Caco-2 (cell line): ENCODE results near the gene ERC2. TPM values are rescaled to one million over a fixed set of nuclear protein-coding genes. Genes with fewer than 3 reads are reported as not detected.

Experiments used
- BruUV-seq: library from RNA; stranded (reverse); fragments of 400-500 nt; replicated peaks from 2 replicates; lab custom pipeline; 2021; lab: Mats Ljungman, UMichigan
- CTCF ChIA-PET: fragments of 300-600 bp; sonication (Branson Sonifier 250); formaldehyde crosslinking; loops from one replicate; lab custom pipeline; 2022; ENCODE audit warnings: antibody characterized with exemption; lab: Charles Lee
- POLR2A ChIA-PET: fragments of 300-600 bp; sonication (Branson Sonifier 250); formaldehyde crosslinking; loops from one replicate; lab custom pipeline; 2022; ENCODE audit warnings: antibody characterized with exemption; lab: Charles Lee
- DNase-seq, 2 experiments: peaks; one replicate each; pipeline versions ENCODE4 v3.0.0 to v3.0.0-alpha.2; 2020 to 2022
- H3K27me3 ChIP-seq: replicated peaks from 2 replicates; pipeline ENCODE4 v1.6.0; 2011; ENCODE audit warnings: low read length; ENCODE audit not compliant: control insufficient read depth, insufficient read depth
- H3K36me3 ChIP-seq: 2 replicates; pipeline ENCODE4 v1.5.1; 2011; ENCODE audit warnings: low read length; ENCODE audit not compliant: control insufficient read depth, insufficient read depth
- H3K4me1 ChIP-seq: fragments of 250-450 bp; sonication (Bioruptor Pico); 2 replicates; pipeline ENCODE4 v1.5.1; 2020; ENCODE audit warnings: mild to moderate bottlenecking
- H3K4me3 ChIP-seq: 2 replicates; pipeline ENCODE4 v1.5.1; 2011; ENCODE audit warnings: low read depth, mild to moderate bottlenecking, control low read depth, low read length
- H3K9me3 ChIP-seq: fragments of 250-450 bp; sonication (Bioruptor Pico); 2 replicates; pipeline ENCODE4 v1.5.1; 2020; ENCODE audit warnings: mild to moderate bottlenecking, moderate library complexity
- H3K27ac Mint-ChIP-seq: one replicate; pipeline ENCODE4 v1.8.0; 2022; ENCODE audit warnings: mixed read lengths; ENCODE audit not compliant: unreplicated experiment
- H3K27me3 Mint-ChIP-seq: one replicate; pipeline ENCODE4 v1.8.0; 2022; ENCODE audit warnings: mixed read lengths; ENCODE audit not compliant: insufficient read depth, unreplicated experiment
- H3K36me3 Mint-ChIP-seq: one replicate; pipeline ENCODE4 v1.8.0; 2022; ENCODE audit warnings: mild to moderate bottlenecking, mixed read lengths; ENCODE audit not compliant: insufficient read depth, unreplicated experiment
- H3K4me1 Mint-ChIP-seq: one replicate; pipeline ENCODE4 v1.8.0; 2022; ENCODE audit warnings: low read depth, mixed read lengths; ENCODE audit not compliant: unreplicated experiment
- H3K4me3 Mint-ChIP-seq: one replicate; pipeline ENCODE4 v1.8.0; 2022; ENCODE audit warnings: mild to moderate bottlenecking, moderate library complexity, mixed read lengths; ENCODE audit not compliant: unreplicated experiment
- H3K9me3 Mint-ChIP-seq: one replicate; pipeline ENCODE4 v1.8.0; 2022; ENCODE audit warnings: mixed read lengths; ENCODE audit not compliant: unreplicated experiment
- CTCF ChIP-seq, 2 experiments: fragments of 200-600 bp in 1 of 2; IDR thresholded peaks; 1 replicate in 1 of 2; 2 replicates in 1 of 2; pipeline versions ENCODE4 v1.5.1 to v1.8.0; 2011 to 2022; ENCODE audit warnings: antibody characterized with exemption in 1 of 2, control low read depth in 1 of 2, inconsistent platforms in 1 of 2, low read depth in 1 of 2, low read length in 1 of 2, mild to moderate bottlenecking in 1 of 2, moderate library complexity in 1 of 2; ENCODE audit not compliant: insufficient read depth in 1 of 2, severe bottlenecking in 1 of 2, unreplicated experiment in 1 of 2
- intact Hi-C: fragments of 100-400 bp; cut with micrococcal nuclease; formaldehyde crosslinking; loops from one replicate; pipeline ENCODE4 v1.10.0; 2022; ENCODE audit not compliant: unreplicated experiment
- total RNA-seq: library from RNA; stranded (reverse); gene quantifications from 2 replicates; pipeline ENCODE4 v1.2.3, GENCODE V29; 2022

Gene ERC2
- total RNA-seq, 1 experiment from 2014 or later = 0.54 TPM

- no peaks in the 10 kb centered on the region for H3K27me3 ChIP-seq
- no peak overlapping the region for H3K4me3 Mint-ChIP-seq
- intact Hi-C loops = no loop called here
- H3K36me3 ChIP-seq = no peaks in the 10 kb centered on the region
- no peaks in the 10 kb centered on the region for H3K9me3 Mint-ChIP-seq
- CTCF ChIA-PET = no interaction called here
- DNase-seq = no peak
- no peaks in the 10 kb centered on the region for H3K27me3 Mint-ChIP-seq
- TF ChIP-seq CTCF (IDR thresholded peaks at IDR 0.05; ENCODE audit: insufficient read depth in 1 of 2, low read depth in 1 of 2, low read length in 1 of 2, severe bottlenecking in 1 of 2, unreplicated experiment in 1 of 2) = no peak
- H3K9me3 ChIP-seq = no peaks in the 10 kb centered on the region
- no TSS peak for BruUV-seq
- no peak overlapping the region for H3K27ac Mint-ChIP-seq
- no peaks in the 10 kb centered on the region for H3K36me3 Mint-ChIP-seq
- H3K4me1 Mint-ChIP-seq = no peaks in the 10 kb centered on the region
- POLR2A ChIA-PET = no interaction called here
- H3K4me1 ChIP-seq = no peaks in the 10 kb centered on the region
- no peak overlapping the region for H3K4me3 ChIP-seq
Observed at GRCh38 chr3:55559500-55560423, 908.5 kb downstream of the ERC2 start.

GRCh38 chr3:55558316-55558715 lies 910.0 kb downstream of the ERC2 start:
- CTCF ChIA-PET = no interaction called here

GRCh38 chr3:55557549-55557948 lies 910.7 kb downstream of the ERC2 start:
- Histone ChIP-seq H3K9me3 (no peaks in the 10 kb centered on the region), H3K36me3 (no peaks in the 10 kb centered on the region), H3K27me3 (no peaks in the 10 kb centered on the region), H3K4me1 (no peaks in the 10 kb centered on the region), H3K4me3 (no peak overlapping the region)
- CTCF ChIA-PET = no interaction called here
- intact Hi-C loops = no loop called here
- no peak for TF ChIP-seq CTCF (IDR thresholded peaks at IDR 0.05; ENCODE audit: insufficient read depth in 1 of 2, low read depth in 1 of 2, low read length in 1 of 2, severe bottlenecking in 1 of 2, unreplicated experiment in 1 of 2)
- Mint-ChIP-seq H3K27ac (no peak overlapping the region), H3K9me3 (no peaks in the 10 kb centered on the region), H3K36me3 (no peaks in the 10 kb centered on the region), H3K4me1 (peaks cover under 1% of the 10 kb centered on the region), H3K27me3 (no peaks in the 10 kb centered on the region), H3K4me3 (no peak overlapping the region)
- no TSS peak for BruUV-seq
- POLR2A ChIA-PET = no interaction called here
- no peak for DNase-seq

More at GRCh38 chr3:55558316-55558715, 910.0 kb downstream of the ERC2 start:
- no peaks in the 10 kb centered on the region for H3K4me1 Mint-ChIP-seq
- DNase-seq = no peak
- H3K27me3 Mint-ChIP-seq = no peaks in the 10 kb centered on the region
- Histone ChIP-seq H3K36me3 (no peaks in the 10 kb centered on the region), H3K4me3 (no peak overlapping the region), H3K4me1 (no peaks in the 10 kb centered on the region), H3K9me3 (no peaks in the 10 kb centered on the region), H3K27me3 (no peaks in the 10 kb centered on the region)
- H3K9me3 Mint-ChIP-seq = no peaks in the 10 kb centered on the region
- no peaks in the 10 kb centered on the region for H3K36me3 Mint-ChIP-seq
- no peak for TF ChIP-seq CTCF (IDR thresholded peaks at IDR 0.05; ENCODE audit: insufficient read depth in 1 of 2, low read depth in 1 of 2, low read length in 1 of 2, severe bottlenecking in 1 of 2, unreplicated experiment in 1 of 2)
- no peak overlapping the region for H3K4me3 Mint-ChIP-seq
- POLR2A ChIA-PET = no interaction called here
- no TSS peak for BruUV-seq
- no peak overlapping the region for H3K27ac Mint-ChIP-seq
- intact Hi-C loops = no loop called here
